ENCODE data around the gene CTTNBP2.
"Not testable (repeated sequence)": the region's sequence is repeated elsewhere in the genome, so short reads cannot be mapped to it uniquely, and the experiment has no call there.

The CTTNBP2 gene

DNA sequence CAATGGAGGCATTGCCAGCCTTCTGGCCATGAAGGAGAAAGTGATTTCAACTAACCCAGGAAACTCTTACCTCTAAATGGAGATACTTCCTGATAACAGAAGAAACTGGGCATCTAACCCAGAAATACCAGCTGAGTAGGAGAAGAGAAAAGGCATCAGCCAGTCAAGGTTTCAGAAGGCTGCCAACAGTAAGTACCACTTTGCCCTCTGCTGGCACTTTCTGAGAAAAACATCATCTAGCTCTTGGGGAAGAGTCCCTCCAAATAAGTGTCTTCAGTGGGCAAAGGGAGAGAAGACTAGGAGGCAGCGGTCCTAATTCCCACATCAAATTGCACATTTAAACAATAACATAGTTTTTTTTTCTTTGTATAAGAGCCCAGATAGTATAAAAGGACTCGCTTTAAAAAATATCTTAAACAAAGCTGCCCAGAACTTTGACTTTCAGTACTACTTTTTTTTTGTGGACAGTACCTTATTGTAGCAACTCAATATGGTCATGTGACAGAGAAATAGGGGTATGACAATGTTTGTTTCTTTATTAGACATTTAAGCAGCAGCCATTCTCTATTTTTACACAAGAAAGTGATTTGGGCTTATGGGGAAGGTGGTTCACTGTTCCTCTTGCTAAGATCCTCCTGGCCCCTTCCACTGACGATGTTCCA lies 157.3 kb downstream of the CTTNBP2 start:
- TF ChIP-seq CTCF (IDR thresholded peaks at IDR 0.05; ENCODE audit: control insufficient read depth, extremely low read depth, insufficient read depth) = peak; percentile 82
- no peak overlapping the region for H3K4me3 ChIP-seq (ENCODE audit: low read depth, low read length)
- DNase-seq (ENCODE audit: low read depth) = peak; percentile 93

- no peak for DNase-seq (ENCODE audit: low read depth)
- TF ChIP-seq CTCF (IDR thresholded peaks at IDR 0.05; ENCODE audit: control insufficient read depth, extremely low read depth, insufficient read depth) = no peak
- no peak overlapping the region for H3K4me3 ChIP-seq (ENCODE audit: low read depth, low read length)
Observed at GRCh38 chr7:117711556-117711955, 161.7 kb downstream of the CTTNBP2 start.

DNA sequence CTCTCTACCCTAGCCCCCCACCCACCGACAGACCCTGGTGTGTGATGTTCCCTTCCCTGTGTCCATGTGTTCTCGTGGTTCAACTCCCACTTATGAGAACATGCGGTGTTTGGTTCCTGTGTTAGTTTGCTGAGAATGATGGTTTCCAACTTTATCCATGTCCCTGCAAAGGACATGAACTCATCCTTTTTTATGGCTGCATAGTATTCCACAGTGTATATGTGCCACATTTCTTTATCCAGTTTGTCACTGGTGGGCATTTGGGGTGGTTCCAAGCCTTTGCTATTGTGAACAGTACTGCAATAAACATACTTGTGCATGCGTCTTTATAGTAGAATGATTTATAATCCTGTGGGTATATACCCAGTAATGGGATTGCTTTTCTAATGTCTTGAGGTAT lies 165.1 kb downstream of the CTTNBP2 start:
- DNase-seq (ENCODE audit: low read depth) = not testable (repeated sequence)

GRCh38 chr7:117707080-117707479 lies 166.2 kb downstream of the CTTNBP2 start:
- no peak for TF ChIP-seq CTCF (IDR thresholded peaks at IDR 0.05; ENCODE audit: control insufficient read depth, extremely low read depth, insufficient read depth)
- no peak for DNase-seq (ENCODE audit: low read depth)
- no peak overlapping the region for H3K4me3 ChIP-seq (ENCODE audit: low read depth, low read length)

More for the DNA sequence above, 165.1 kb downstream of the CTTNBP2 start:
- not testable (repeated sequence) for H3K4me3 ChIP-seq (ENCODE audit: low read depth, low read length)

GRCh38 chr7:117706210-117706609 lies 167.0 kb downstream of the CTTNBP2 start:
- TF ChIP-seq CTCF (IDR thresholded peaks at IDR 0.05; ENCODE audit: control insufficient read depth, extremely low read depth, insufficient read depth) = no peak
- no peak overlapping the region for H3K4me3 ChIP-seq (ENCODE audit: low read depth, low read length)

DNA sequence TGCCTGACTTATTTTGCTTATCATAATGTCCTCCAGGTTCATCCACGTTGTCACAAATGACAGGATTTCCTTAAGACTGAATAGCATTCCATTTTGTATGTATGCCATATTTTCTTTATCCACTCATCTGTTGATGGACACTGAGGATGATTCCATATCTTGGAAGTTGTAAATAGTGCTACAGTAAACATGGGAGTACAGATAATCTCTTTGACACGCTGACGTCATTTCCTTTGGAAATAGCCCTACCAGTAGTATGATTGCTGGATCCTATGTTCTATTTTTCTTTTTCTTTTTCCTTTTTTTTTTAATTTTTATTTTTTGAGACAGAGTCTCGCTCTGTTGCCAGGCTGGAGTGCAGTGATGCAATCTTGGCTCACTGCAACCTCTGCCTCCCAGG lies 167.6 kb downstream of the CTTNBP2 start:
- H3K4me3 ChIP-seq (ENCODE audit: low read depth, low read length) = no peak overlapping the region
- TF ChIP-seq CTCF (IDR thresholded peaks at IDR 0.05; ENCODE audit: control insufficient read depth, extremely low read depth, insufficient read depth) = no peak
- DNase-seq (ENCODE audit: low read depth) = peak; percentile 45

More at GRCh38 chr7:117706210-117706609, 167.0 kb downstream of the CTTNBP2 start:
- DNase-seq (ENCODE audit: low read depth) = no peak

- DNase-seq (ENCODE audit: low read depth) = no peak
- TF ChIP-seq CTCF (IDR thresholded peaks at IDR 0.05; ENCODE audit: control insufficient read depth, extremely low read depth, insufficient read depth) = no peak
- H3K4me3 ChIP-seq (ENCODE audit: low read depth, low read length) = no peak overlapping the region
Observed at GRCh38 chr7:117704063-117704462, 169.2 kb downstream of the CTTNBP2 start.

Measured in LNCaP clone FGC (cell line).